Vagina (tissue), 2 donors: ENCODE data around the gene FADS6.

ENCODE experiments used
- CTCF ChIP-seq, 3 experiments: fragments of 450-650 bp in 2 of 3; fragments of 200-600 bp in 1 of 3; sonication (generic) in 1 of 3; IDR thresholded peaks; one replicate each; pipeline ENCODE4 v1.5.1; 2017 to 2019; ENCODE audit warnings: antibody characterized with exemption in 3 of 3, mild to moderate bottlenecking in 2 of 3, moderate library complexity in 2 of 3
- POLR2A ChIP-seq, 2 donors: fragments of 450-650 bp; IDR thresholded peaks; one replicate each; pipeline ENCODE4 v1.6.1; 2017; ENCODE audit warnings: antibody characterized with exemption in 2 of 2, mild to moderate bottlenecking in 2 of 2, moderate library complexity in 2 of 2
- POLR2AphosphoS5 ChIP-seq, 2 donors: sonication (generic); formaldehyde crosslinking; IDR thresholded peaks; one replicate each; pipeline ENCODE4 v1.9.0; 2017; ENCODE audit warnings: antibody characterized with exemption in 2 of 2, mild to moderate bottlenecking in 2 of 2, low read depth in 1 of 2; ENCODE audit not compliant: insufficient read depth in 1 of 2

DNA sequence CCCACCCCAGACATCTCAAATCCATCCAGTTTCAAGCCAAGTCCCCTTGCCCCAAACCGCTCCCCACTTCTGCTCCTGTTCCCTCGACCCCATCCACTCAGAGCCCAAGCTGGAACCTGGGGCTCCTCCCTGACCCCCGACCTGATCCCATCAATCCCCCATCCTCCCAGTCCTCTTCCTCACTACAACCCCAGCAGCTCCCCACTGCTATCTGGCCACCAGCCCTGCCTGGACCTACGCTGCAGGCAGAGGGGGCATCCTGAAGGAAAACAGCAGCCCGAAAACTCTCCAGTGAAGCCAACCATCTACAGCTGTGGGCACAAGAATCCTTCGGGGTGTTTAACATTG, 24.6 kb downstream of the FADS6 start:
- TF ChIP-seq CTCF (IDR thresholded peaks at IDR 0.05) (no peak), POLR2AphosphoS5 (IDR thresholded peaks at IDR 0.05; ENCODE audit: insufficient read depth in 1 of 2, low read depth in 1 of 2) (no peak), POLR2A (IDR thresholded peaks at IDR 0.05) (no peak)
